HEK293 (cell line): ENCODE measurements around the gene GHRL.

Experiments used
- ATF2 ChIP-seq: fragments of 450-650 bp; formaldehyde crosslinking; IDR thresholded peaks from 2 replicates; pipeline ENCODE4 v1.5.1; 2016; ENCODE audit warnings: missing biosample characterization, missing genetic modification characterization, low read depth
- CTCF ChIP-seq: fragments of 450-650 bp; formaldehyde crosslinking; IDR thresholded peaks from 2 replicates; pipeline ENCODE4 v1.5.1; 2016; ENCODE audit warnings: missing biosample characterization, missing genetic modification characterization
- PBX3 ChIP-seq: sonication (generic); formaldehyde crosslinking; IDR thresholded peaks from 2 replicates; pipeline ENCODE4 v1.8.1; 2022; ENCODE audit warnings: mild to moderate bottlenecking, moderate library complexity, missing genetic modification reagents
- TCF7L2 ChIP-seq: IDR thresholded peaks from 2 replicates; pipeline ENCODE4 v1.6.1; 2011; ENCODE audit warnings: low read depth, mild to moderate bottlenecking, inconsistent platforms, low read length, moderate library complexity, borderline replicate concordance
- TSHZ1 ChIP-seq: fragments of 450-650 bp; formaldehyde crosslinking; IDR thresholded peaks from 2 replicates; pipeline ENCODE4 v1.5.1; 2016; ENCODE audit warnings: missing biosample characterization, missing genetic modification characterization, borderline replicate concordance
- WT1 ChIP-seq: fragments of 450-650 bp; formaldehyde crosslinking; IDR thresholded peaks from 2 replicates; pipeline ENCODE4 v1.5.1; 2016; ENCODE audit warnings: missing biosample characterization, missing genetic modification characterization
- ZNF169 ChIP-seq: fragments of 450-650 bp; formaldehyde crosslinking; IDR thresholded peaks from 2 replicates; pipeline ENCODE4 v1.5.1; 2016; ENCODE audit warnings: missing biosample characterization, missing genetic modification characterization
- ZNF23 ChIP-seq: fragments of 450-650 bp; formaldehyde crosslinking; IDR thresholded peaks from 2 replicates; pipeline ENCODE4 v1.5.1; 2016; ENCODE audit warnings: missing biosample characterization, missing genetic modification characterization, borderline replicate concordance
- ZNF266 ChIP-seq: fragments of 450-650 bp; formaldehyde crosslinking; IDR thresholded peaks from 2 replicates; pipeline ENCODE4 v1.5.1; 2016; ENCODE audit warnings: missing biosample characterization, missing genetic modification characterization, low read depth
- ZNF302 ChIP-seq: fragments of 450-650 bp; formaldehyde crosslinking; IDR thresholded peaks from 2 replicates; pipeline ENCODE4 v1.5.1; 2016; ENCODE audit warnings: missing biosample characterization, missing genetic modification characterization, low read depth
- ZNF426 ChIP-seq: fragments of 450-650 bp; formaldehyde crosslinking; IDR thresholded peaks from 2 replicates; pipeline ENCODE4 v1.5.1; 2017; ENCODE audit warnings: missing biosample characterization, missing genetic modification characterization, mild to moderate bottlenecking, inconsistent platforms, moderate library complexity
- ZNF510 ChIP-seq: fragments of 450-650 bp; formaldehyde crosslinking; IDR thresholded peaks from 2 replicates; pipeline ENCODE4 v1.5.1; 2018; ENCODE audit warnings: mild to moderate bottlenecking, missing genetic modification characterization, missing biosample characterization; ENCODE audit not compliant: insufficient replicate concordance
- ZNF768 ChIP-seq: fragments of 450-650 bp; formaldehyde crosslinking; IDR thresholded peaks from 2 replicates; pipeline ENCODE4 v1.5.1; 2018; ENCODE audit warnings: missing biosample characterization, mild to moderate bottlenecking, missing genetic modification characterization

- no peak for TF ChIP-seq CTCF (tag by site-specific recombination)
- no peak for TF ChIP-seq ZNF23 (tag by site-specific recombination)
- TF ChIP-seq ZNF266 (tag by site-specific recombination), result no peak
- no peak for TF ChIP-seq ZNF302 (tag by site-specific recombination)
- TF ChIP-seq TSHZ1, result no peak
- TF ChIP-seq ZNF169 (tag by site-specific recombination), result no peak
- no peak for TF ChIP-seq WT1 (tag by site-specific recombination)
- no peak for TF ChIP-seq ATF2 (tag by site-specific recombination)
- TF ChIP-seq TCF7L2, result no peak
- no peak for TF ChIP-seq ZNF510 (tag by site-specific recombination)
- no peak for TF ChIP-seq ZNF768
- no peak for TF ChIP-seq PBX3 (CRISPR knock-in tag)
- TF ChIP-seq ZNF426, result no peak
Observed at GRCh38 chr3:10317311-10317960, 24.7 kb upstream of the GHRL start.
